GM12872 (cell line): Measurements from ENCODE around the gene PPM1M.

Source experiments
- CTCF ChIP-seq: IDR thresholded peaks from 3 replicates; pipeline ENCODE4 v1.5.1; 2011; ENCODE audit warnings: low read depth, mild to moderate bottlenecking, low read length, moderate library complexity; ENCODE audit not compliant: insufficient read depth

The PPM1M gene

GRCh38 chr3:52233108-52233591 is 12.4 kb upstream of the PPM1M start:
- TF ChIP-seq CTCF, result no peak

DNA sequence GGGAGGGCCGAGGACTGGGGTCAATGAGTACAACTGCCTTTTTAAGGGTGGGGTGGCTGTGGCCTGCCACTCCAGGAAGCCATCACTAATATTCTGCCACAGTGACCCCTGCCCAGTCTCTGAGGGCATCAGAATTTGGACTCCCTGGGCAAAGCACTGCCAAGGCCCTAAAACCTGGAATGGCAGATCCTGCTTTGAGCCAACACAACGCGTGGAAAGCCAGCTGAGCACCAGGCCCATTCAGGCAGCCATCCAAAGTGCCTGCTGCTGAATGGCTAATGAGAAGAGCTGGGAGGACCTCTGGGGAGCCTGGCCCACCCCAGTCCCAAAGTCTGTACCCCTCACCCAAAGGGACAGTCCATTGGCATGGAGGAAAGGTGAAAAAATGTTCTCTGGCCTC is 11.6 kb upstream of the PPM1M start:
- TF ChIP-seq CTCF, result no peak

DNA sequence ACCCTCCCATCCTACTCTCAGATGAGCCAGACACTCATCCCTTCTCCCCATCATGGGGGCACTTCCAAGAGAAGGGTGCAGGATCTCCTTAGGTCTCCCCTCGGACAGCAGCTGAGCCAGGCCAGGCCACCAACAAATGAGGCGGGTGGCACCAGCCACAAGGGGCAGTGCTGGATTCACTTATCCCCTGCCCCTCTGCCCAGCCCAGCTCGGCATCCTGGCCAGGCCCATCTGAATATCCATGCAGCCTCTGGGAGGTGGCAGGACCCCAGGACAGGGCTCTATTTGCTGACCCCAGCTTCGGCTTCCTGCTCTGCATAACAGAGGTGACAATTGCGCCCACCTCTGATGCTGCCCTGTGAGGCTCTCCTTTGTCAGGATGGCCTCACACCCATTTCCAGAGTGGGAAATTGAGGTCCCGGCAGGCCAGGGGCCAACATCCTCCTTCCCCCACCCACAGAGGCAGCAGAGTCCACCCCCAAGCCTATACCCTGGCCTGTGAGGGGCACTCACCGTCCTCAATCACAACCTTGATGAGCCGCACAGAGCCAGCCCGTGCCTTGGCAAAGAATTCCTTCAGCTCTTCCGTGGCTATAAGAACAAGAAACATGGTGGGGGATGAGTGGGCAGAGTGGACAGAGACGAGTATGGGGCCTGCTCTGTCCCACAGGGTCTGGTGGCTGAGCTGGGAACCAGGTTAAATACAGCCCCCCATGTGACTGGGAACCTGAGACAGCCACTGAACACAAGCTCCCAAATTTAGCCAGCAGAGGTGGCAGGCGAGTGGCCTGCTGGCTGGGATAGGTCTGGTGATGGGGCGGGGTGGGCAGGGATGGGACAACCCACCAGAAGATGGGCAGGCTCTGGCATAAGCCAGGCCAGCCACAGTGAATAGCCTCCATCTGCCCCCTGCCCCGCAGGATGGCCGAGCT is 10.8 kb upstream of the PPM1M start:
- no peak for TF ChIP-seq CTCF

DNA sequence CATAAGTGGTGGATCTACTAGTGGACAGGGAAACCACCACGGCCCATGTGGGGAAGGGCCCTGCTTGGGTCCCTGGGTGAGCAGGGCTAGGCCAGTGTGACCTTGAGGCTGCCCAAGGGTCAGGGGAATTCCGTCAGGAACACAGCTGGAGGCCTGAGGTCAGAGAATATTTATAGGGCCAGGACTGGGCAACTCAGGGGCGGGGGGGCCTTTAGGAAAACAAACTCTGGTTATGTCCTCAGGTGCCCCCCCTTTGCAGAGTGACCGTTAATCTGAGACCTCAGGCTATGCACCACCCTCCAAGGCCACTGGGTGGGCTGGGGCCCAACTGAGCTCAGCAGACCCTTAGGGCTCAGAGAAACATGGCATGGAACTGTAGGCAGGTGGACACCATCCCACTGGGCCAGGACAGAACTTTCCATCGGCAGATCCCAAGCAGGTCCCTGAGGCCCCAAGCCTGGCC is 9.1 kb upstream of the PPM1M start:
- TF ChIP-seq CTCF, result peak; percentile 7; the same call in 1 of the 3 replicates

DNA sequence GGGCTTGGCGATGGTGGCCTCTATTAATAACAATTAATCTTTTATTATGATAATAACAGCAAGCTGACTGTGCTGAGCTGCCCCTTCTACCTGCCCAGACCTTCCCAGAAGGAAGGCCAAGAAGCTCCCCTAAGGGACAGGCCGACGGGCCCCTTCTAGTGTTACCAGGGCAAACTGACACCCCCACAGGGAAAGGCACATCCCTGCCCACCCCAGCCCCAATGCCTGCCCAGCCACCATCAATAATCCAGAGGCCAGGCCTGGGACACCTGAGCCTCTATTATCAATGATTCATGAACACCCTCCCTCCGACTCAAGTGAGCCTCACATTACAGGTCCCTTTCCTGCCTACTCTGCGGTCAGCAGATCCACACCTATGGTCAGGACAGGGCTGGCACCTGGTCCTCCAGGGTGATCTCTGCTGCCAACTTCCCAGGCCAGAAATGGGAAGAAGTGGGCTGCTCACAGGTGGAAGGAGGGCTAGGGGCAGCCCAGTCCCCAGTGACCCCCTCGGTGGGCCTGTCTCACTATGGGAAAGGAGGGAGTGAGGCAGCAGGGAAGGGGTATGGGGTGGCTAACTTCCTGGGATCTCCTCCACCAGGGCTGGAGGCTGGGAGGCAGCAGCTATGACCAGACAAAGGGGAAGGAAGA is 8.4 kb upstream of the PPM1M start:
- no peak for TF ChIP-seq CTCF

DNA sequence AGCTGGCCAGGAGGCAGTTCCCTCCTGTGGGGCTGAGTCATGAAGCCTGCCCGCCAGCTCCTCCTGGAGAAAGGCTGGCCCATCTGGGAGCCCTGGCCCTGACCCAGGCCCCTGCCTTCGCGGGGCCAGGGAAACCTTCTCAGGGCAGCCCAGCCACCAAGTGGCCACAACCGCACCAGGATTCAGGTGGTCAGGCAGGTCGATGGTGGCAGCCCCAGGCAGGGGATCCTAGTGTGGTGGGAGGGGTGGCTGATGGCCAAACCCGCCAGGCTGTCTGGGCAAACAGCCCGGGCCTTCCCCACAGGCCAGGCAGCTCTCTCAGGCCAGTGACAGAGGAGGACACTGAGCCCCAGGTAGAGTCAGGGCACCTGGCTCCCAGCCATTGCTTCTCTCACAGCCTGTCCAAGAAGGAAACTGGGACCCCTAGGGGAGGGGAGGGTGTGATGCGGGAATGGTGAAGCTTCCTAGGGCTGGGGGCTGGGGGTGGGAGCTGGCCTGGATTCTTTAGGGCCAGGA is 7.8 kb upstream of the PPM1M start:
- TF ChIP-seq CTCF, result no peak

DNA sequence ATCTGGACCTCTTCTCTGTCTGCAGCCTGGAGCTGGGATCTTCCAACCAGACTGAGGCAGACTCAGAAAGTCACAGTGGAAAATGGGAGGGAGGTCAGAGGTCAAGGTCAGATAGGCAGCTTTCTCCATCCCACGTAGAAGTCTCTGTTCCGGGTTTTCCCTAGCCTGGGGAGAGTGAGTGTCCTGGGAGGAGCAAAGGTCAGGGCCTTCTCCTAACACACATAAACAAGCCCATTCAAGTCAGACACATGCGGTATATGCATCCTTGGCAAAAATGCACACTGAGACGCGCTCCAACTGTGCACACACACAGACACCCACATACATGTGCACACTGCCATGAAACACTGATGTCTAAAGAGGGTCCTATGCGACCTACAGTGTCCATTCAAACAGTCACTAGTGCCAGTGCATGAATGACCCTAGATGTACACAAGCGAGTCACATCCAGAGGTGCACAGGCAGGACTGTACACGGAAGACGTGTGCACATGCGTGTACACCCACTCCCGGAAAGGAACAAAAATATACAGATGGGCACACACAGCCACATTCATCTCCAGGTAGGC is 7.3 kb upstream of the PPM1M start:
- TF ChIP-seq CTCF, result no peak
